Measurements from ENCODE around the gene RNF41.

RNF41 gene

GRCh38 chr12:56220611-56221231 is 1.0 kb downstream of the RNF41 start:
- TF ChIP-seq CTCF (IDR thresholded peaks at IDR 0.05; ENCODE audit: low read depth, low read length): no peak
- Histone ChIP-seq H3K9me3 (ENCODE audit: severe bottlenecking) (no peaks in the 10 kb centered on the region), H3K4me3 (ENCODE audit: low read depth, low read length) (peak overlapping the region; percentile 67), H3K27ac (peak overlapping the region; percentile 85), H3K36me3 (peaks cover 6% of the 10 kb centered on the region), H3K27me3 (ENCODE audit: insufficient read depth, low read depth, severe bottlenecking) (no peaks in the 10 kb centered on the region)
- DNase-seq: no peak

- Histone ChIP-seq H3K9me3 (ENCODE audit: severe bottlenecking) (no peaks in the 10 kb centered on the region), H3K4me3 (ENCODE audit: low read depth, low read length) (no peak overlapping the region), H3K27me3 (ENCODE audit: insufficient read depth, low read depth, severe bottlenecking) (no peaks in the 10 kb centered on the region), H3K36me3 (peaks cover 11% of the 10 kb centered on the region), H3K27ac (no peak overlapping the region)
- TF ChIP-seq CTCF (IDR thresholded peaks at IDR 0.05; ENCODE audit: low read depth, low read length): no peak
- no peak for DNase-seq
Observed at GRCh38 chr12:56219840-56220239, 1.9 kb downstream of the RNF41 start.

GRCh38 chr12:56216461-56216860 is 5.3 kb downstream of the RNF41 start:
- TF ChIP-seq CTCF (IDR thresholded peaks at IDR 0.05; ENCODE audit: low read depth, low read length): no peak
- Histone ChIP-seq H3K4me3 (ENCODE audit: low read depth, low read length) (no peak overlapping the region), H3K27ac (no peak overlapping the region), H3K9me3 (ENCODE audit: severe bottlenecking) (no peaks in the 10 kb centered on the region), H3K36me3 (peaks cover 39% of the 10 kb centered on the region), H3K27me3 (ENCODE audit: insufficient read depth, low read depth, severe bottlenecking) (no peaks in the 10 kb centered on the region)
- no peak for DNase-seq

GRCh38 chr12:56213878-56214277 is 7.8 kb downstream of the RNF41 start:
- Histone ChIP-seq H3K4me3 (ENCODE audit: low read depth, low read length) (no peak overlapping the region), H3K36me3 (peaks cover 61% of the 10 kb centered on the region), H3K27ac (no peak overlapping the region), H3K27me3 (ENCODE audit: insufficient read depth, low read depth, severe bottlenecking) (no peaks in the 10 kb centered on the region), H3K9me3 (ENCODE audit: severe bottlenecking) (no peaks in the 10 kb centered on the region)
- DNase-seq: no peak
- no peak for TF ChIP-seq CTCF (IDR thresholded peaks at IDR 0.05; ENCODE audit: low read depth, low read length)

- Histone ChIP-seq H3K27me3 (ENCODE audit: insufficient read depth, low read depth, severe bottlenecking) (no peaks in the 10 kb centered on the region), H3K27ac (no peak overlapping the region), H3K9me3 (ENCODE audit: severe bottlenecking) (no peaks in the 10 kb centered on the region), H3K36me3 (peaks cover 70% of the 10 kb centered on the region), H3K4me3 (ENCODE audit: low read depth, low read length) (no peak overlapping the region)
- DNase-seq: no peak
- no peak for TF ChIP-seq CTCF (IDR thresholded peaks at IDR 0.05; ENCODE audit: low read depth, low read length)
Observed at GRCh38 chr12:56212361-56212760, 9.4 kb downstream of the RNF41 start.

GRCh38 chr12:56208006-56208405 is 13.7 kb downstream of the RNF41 start:
- DNase-seq: no peak
- Histone ChIP-seq H3K4me3 (ENCODE audit: low read depth, low read length) (no peak overlapping the region), H3K9me3 (ENCODE audit: severe bottlenecking) (no peaks in the 10 kb centered on the region), H3K27ac (no peak overlapping the region), H3K27me3 (ENCODE audit: insufficient read depth, low read depth, severe bottlenecking) (no peaks in the 10 kb centered on the region), H3K36me3 (peaks cover 63% of the 10 kb centered on the region)
- no peak for TF ChIP-seq CTCF (IDR thresholded peaks at IDR 0.05; ENCODE audit: low read depth, low read length)
